Activated CD8-positive, alpha-beta memory T cell treated with anti-CD3 and anti-CD28 coated beads, Interleukin-2, amount 50 U/mL, for 24 hours (primary cell): ENCODE data around the gene HMX2.

Experiments
- DNase-seq: peaks from one replicate; pipeline ENCODE4 v3.0.0-alpha.2; 2020; ENCODE audit errors: extremely low read depth

HMX2 gene, protein sequence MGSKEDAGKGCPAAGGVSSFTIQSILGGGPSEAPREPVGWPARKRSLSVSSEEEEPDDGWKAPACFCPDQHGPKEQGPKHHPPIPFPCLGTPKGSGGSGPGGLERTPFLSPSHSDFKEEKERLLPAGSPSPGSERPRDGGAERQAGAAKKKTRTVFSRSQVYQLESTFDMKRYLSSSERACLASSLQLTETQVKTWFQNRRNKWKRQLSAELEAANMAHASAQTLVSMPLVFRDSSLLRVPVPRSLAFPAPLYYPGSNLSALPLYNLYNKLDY

DNA sequence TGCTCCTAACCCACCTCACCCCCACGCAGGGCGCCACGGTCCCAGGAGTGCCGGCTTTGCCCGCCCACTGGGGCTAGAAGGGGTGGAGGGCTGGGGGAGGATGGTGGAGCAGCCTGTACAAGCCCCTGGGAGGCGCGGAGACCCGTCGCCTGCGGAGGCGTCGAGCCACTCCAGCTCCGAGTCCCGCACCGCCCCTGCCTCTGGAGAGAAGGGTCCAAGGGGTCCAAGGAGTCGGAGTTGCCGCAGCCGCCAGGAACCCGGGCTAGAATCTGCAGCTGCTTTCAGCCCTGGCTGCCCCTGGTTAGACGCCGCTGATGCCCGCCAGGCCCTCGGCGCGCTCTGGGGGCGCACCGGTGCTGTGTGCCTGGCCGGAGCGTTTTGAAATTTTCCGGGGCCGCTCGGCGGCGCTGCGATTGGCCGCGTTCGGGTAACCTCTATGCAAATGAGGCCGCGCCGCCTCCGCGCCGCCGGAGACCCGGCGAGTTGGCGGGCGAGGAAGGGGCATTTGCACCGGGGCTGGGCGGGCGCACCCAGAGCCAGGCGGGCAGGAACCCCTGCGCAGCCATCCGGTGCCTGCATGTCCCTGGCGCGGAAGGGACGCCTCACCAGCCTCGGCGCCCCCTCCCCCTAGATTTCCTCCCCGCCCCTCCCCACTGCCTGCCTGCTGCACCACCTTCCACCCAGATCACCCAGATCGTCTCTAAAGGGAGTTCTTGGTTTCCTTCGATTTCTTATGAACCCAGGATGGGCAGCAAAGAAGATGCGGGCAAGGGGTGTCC, at the start of gene HMX2:
Gene HMX2 (plus strand): TSS at position 502 of the 779 bp plus-strand sequence. CDS start 243 bp downstream, at position 745.
- no peak for DNase-seq

DNA sequence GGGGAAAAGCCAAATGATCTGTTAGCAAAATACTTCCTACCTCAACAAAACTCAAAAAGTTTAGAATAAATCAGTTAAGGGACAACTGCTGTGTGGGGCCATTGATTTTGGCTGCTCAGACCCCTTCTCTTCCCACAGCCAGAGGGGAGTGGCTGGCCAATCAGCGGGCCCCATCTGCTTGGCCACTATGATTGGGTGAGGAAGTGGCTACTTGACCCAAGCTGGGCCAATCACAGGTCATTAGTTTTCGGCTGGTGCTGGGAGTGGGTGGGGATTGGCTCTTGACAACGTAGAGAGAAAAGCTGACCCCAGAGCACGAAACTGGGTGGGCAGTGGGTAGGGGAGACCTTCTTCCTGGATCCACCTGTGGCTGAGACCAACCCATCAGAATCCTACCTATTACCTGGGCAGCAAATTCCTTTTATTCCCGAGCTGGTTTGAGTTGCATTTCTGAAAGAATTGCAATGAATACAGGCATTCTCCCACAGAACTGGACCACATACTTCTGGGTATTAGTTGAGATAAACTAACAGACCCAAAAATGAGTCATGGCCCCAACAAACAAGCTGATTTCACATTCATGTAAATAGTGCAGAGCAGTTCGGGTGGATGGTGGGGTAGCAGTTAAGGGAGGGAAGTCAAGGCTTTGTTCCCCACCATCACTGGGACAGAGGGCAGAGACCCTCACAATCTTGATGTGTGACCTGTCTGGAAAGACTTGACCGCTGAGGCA, 47.7 kb upstream of the HMX2 start:
- no peak for DNase-seq

DNA sequence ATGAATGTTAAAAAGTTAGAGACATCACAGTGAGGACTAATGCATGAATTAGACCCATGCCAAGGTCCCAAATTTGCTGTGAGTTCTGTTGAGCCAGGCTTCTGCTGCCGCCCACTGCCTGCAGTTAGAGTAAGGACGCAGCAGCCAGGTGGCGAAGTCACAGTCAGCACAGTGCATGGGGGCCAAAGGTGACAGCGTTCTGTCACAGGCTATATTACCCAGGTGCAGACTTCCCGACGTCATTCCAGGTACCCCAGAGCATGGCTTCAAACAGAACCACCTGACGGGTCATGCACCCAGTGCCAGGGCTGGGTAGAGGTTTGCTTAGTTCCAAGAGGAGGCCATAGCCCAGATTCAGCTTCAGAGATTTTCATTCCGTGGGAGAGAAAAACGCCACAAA, 46.1 kb upstream of the HMX2 start:
- no peak for DNase-seq

DNA sequence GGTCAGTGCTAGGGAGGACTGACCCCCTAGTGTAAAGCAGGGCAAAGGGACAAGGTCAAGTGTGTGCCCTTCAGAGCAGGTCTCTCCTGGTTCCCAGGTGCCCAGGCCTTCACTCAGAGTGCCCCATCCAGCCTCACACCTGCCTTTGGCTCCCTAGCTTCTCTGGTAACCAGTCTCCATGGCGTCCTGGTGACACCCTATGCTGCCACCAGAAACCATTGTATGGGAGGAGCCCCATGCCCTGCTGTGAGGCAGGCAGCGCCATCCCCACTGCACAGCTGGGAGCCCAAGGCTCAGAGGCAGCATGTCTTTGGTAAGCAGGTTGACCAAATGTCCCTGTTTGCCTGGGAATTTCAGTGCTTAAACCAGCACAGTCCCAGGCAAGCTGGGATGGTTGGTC, 45.3 kb upstream of the HMX2 start:
- DNase-seq, result no peak

DNA sequence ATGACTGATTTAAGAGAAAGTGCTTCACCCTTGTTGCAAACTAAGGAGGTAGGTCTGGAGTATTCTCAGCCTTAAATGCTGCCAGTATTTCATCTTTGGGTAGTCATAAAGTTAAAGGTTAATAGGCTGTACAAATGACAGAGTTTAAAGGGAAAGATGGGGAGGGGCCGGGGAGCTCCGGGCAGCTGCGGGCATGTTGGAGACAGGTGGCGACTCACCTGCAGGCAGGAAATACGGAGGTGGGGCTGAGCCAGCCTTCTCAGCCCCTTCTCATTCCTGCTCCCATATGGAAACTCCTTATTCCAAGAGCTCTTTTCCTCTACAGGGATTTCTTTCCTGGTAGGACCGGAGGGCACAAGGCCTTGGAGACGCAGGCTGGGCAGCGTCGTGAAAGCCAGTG, 44.0 kb upstream of the HMX2 start:
- DNase-seq, result no peak

DNA sequence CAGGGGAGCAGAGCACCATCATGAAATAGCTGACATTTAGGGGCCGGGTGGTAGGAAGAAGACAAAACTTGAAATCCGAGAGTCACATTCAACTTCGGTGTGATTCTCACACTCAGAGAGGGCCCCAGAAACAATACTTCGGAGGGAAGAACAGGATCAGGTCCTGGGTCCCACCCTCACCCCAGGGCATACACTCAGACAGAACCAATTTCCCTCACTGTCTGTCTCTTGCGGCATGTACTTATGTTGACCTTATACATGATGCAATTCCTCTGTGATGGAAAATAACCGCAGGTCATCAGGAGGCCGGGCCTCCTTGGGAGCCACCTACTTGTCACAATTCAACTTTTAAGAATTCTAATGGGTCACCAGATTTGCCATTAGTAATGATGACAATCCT, 38.5 kb upstream of the HMX2 start:
- no peak for DNase-seq

DNA sequence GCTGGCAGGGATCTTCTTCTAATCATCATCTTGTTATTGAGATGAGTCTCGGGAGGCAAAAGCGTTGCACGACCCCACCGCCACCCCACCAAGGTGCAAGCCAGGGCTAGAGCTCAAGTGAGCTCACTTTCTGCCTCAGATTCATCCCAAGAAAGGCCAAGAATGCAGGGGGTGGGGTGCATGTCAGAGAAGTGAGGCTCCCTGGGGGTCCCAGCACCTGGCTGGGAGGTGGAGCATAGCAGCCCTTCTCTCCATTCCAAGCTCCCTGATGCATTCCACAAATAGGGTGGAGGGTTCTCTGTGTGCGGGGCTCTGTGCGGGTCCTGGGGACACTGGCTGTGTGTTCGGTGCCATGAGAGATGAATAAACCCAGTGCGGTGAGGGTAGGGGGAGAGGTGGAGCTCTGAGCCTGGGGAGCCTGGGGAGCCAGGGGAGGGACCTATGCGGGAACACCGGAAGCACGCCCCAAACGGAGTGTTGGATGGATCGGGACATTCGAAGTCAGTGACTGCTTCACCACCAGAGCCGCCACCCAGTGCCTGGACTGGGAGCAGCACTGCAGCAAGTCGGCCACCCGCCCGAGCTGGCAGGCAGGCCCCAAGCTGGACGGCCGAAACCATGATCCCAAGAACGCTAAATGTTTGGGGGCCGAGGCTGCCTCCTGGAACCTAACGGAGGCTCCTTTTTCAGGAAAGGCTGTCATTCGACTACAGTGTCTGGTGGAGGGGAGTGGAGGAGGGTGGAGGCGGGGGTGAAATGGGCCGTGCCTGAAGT, 30.1 kb upstream of the HMX2 start:
- DNase-seq, result no peak

DNA sequence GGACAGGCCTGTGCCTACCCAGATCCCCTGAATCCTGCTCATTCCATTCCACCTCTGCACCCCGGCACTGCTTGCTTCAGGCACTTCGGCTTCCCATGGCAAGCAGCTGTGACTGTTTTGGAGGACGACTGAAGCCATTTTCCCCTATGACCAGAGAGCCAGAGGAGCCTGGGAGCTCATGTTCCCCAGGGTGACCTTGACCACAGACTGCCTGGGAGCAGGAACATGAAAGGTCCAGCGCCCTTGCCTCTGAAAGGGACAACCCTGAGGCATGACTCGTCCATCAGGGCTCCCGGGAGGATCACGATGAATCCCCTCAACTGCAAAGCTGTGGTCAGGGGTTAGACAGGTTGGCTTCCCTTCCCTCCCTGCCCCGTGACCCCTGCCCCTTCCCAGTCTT, 28.9 kb upstream of the HMX2 start:
- no peak for DNase-seq

DNA sequence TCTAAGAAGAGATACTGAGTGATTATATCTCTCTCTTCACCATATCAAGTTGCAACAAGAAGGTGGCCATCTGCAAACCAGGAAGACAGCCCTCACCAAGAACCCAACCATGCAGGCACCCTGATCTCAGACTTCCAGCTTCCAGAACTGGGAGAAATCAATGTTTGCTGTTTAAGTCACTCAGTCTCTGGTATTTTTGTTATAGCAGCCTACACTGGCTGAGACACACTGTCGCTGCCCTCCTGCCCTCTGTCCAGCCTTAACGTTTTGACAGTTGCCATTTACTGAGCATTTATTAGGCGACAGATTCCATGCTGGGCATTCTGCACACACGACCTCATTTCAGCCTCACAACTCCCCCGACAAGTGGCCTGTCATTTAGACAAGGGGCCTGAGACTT, 21.7 kb upstream of the HMX2 start:
- DNase-seq, result no peak

DNA sequence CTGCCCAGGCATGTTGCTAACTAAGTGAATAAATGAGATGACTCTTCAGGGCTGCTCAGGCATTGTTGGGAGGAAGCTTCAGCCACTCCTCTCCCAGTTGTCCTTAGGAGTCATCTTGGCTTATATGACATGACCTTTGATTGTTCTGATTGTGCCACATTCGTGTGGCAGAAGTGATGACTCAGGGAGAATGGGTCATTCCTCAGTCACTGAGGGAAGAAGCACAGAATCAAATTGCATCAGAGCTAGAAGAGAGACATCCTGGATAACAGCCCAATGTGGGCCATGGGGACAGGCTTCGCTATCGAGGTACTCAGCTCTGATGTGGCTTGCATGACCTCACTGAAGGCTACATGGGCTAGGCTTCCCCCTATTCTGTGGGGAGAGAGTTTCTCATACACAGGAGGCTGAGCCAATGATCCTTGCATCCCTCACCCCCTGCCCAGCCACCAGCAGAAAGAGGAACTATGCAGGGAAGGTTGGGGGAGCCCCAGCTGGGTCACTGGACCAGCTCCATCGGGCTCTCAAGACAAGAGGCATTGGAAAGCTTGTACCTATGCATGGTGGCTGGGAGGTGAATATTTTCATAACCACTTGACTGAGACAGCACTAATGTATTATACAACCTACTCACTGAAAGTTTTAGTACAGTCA, 18.2 kb upstream of the HMX2 start:
- DNase-seq, result no peak

DNA sequence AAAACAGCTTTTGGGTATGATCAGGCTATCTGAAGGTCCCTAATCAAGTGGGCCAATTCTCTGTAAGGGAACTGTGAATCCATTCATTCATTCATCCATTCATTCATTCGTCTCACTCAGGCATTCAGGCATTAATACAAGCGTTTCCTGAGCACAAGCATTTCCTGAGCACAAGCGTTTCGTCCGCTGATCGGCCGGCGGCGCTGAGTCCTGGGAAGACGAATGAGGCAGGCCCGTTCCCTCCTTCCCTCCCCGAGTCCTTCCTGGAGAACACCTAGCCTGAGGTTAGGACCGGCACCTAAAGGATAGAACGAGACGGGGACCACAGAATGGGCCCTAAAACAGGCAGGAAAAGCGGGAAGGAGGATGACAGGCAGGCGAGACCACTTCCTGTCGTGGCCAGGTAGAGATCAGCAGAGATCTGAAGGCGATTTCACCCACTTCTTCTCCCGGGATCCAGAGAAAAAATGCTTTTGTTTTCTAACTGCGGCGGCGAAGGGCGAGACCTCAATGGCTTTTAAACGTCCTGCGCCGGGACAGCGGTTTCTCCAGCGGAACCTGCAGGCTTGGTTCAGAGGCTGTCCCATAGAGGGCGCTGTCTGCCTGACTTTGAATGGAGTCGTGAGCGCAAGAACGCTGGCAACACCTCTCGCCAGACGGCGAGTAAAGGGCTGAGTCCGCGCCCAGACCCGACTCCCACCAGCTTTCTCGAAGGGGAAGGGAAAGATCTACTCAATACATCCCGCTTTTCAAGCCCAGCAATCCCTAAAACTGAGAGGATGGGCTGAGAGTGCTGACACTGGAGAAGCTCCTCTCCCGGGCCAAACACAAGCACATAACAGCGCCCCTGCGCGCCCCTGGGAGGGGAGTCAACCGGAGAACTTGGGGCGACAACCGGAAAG, 15.1 kb upstream of the HMX2 start:
- DNase-seq, result peak; percentile 76

DNA sequence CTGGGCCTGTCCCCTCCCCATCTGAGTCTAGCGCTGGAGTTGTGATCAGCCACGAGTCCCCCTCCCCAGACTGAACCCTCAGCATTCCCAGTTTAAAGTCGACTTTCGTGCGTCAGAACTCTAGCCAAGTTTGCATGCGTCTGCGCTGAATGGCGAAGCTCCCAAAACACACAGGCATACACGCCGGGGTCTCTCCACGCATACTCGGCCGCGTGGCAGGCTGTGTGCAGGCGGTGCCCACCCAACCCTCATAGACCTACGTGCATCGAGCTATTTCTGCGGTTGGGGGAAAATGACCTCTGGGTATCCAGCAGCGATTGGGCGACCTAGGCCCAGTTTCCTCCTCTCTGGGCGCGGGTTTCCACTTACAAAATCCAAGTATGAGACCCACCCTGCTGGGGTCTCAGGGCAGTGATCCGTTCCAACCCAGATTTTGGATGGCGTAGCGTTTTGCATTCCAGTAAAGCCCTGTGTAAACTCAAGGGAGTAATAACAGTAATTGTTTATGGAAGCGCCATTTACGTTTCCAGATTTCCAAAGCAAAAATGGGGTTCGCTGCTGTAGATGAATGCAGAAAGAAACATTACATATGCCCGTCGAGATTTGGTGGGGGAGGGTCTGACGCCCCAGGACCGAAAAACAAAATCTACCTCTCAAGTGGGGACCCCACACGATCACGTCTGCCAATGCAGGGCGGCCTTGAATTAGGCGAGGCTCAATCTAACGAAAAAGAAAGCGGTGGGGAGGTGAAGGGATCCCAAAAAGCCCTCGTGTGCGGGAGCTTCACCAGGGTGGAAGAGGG, 14.2 kb upstream of the HMX2 start:
- DNase-seq, result no peak

DNA sequence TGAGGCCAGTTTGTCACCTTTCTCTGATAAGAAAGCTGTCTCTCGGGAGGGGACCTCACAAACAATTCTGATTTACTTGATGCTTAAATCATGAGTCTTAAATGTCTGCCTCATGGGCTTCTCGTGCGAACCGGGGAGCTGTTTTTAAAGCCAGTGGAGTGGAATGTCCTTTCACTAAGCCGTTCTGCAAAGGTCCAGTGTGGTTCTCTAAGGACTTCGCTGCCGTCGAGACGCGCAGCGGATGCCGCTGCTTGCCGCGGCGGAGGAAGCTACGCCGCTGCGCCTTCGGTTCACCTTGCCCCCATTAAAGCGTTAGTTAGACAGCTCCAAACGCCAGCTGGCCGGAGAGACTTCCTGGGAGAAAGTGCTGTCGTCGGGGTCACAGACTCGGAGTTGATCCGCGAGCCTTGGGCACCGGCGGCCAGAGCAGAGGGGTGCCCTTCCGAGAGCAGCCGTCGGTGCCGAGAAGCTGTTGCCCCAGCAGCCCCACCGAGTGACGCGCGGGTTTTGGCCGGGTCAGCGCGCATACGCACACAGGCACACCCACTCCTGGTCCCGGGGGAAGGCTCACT, 13.5 kb upstream of the HMX2 start:
- DNase-seq, result no peak

DNA sequence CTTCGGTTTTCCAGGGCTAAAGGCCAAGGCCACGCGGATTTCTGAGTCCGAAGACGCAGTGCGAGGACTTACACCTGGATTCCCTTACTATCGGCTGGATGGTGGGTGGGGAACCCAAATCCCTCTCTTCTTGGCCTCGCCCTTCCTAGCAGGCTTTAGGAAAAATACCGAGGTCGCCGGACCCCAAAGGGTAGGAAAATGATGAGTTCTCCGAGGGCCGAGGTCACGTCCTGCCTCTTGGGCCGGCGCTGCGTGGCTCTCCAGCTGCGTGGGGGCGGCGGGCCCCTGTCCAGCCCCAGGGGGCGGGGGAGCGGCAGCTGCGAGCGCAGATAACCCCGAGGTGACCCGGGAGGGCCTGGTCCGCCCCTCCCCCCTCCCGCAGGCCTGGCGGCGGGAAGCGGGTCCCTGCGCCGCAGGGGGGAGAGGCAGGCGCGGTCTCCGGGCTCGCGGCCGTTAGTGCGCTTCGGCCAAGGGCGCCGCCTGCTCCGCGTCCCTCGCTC, 13.0 kb upstream of the HMX2 start:
- no peak for DNase-seq

DNA sequence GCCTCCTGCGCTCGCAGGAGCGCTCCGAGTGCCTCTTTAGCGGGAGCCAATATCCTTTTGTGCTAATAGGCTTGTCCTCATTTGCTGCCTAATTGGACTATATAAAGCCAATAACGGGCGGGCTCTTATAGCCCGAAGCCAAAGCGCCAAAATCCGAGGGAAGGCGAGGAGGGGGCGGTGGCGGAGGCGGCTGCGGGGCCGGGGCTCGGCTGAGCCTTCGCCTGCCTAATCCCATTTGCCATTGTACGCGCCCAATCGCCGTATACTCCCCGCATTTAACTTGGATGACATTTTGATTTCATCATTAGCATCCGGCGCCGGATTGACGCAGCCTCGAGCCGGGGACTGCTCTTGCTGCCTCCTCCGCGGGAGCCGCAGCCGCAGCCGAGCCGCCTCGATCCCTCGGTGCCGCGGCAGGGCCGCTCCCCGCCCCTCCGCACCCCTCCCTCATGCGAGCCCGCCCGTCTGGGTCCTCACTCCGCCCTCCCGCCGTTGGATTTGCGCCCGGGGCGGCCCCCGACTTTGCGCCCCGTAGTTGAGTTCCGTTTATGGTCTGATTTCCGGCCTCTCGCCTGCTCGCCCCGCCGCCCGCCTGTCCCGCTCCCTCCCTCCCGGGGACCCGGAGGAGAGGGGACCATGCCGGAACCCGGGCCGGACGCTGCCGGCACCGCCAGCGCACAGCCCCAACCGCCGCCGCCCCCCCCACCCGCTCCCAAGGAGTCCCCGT, 12.4 kb upstream of the HMX2 start, which contains the start of gene HMX3:
Gene HMX3 (plus strand): TSS at position 556 of the 727 bp plus-strand sequence. CDS start 81 bp downstream, at position 637.
- DNase-seq, result no peak

DNA sequence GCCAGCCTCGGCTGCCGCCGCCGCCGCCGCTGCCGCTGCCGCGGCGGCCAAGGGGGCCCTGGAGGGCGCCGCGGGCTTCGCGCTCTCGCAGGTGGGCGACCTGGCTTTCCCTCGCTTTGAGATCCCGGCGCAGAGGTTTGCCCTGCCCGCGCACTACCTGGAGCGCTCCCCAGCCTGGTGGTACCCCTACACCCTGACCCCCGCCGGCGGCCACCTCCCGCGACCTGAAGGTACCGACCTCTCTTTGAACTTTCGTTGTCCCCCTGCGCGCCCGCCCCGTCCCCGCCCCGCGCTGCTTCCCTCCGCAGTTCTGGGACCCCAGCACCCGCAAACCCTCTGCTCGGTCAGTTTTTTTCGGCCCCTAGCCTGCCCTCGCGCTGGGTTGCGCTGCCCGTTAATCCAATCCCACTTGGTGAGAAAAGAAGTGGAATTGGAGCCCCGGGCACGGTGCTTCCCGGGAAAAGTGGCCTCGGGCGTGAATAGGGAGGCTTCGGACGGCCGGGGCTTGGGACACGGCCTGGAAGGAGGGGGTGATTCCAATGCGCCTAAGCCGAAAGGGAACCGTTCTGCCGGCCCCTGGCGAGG, 11.6 kb upstream of the HMX2 start:
- DNase-seq, result no peak

DNA sequence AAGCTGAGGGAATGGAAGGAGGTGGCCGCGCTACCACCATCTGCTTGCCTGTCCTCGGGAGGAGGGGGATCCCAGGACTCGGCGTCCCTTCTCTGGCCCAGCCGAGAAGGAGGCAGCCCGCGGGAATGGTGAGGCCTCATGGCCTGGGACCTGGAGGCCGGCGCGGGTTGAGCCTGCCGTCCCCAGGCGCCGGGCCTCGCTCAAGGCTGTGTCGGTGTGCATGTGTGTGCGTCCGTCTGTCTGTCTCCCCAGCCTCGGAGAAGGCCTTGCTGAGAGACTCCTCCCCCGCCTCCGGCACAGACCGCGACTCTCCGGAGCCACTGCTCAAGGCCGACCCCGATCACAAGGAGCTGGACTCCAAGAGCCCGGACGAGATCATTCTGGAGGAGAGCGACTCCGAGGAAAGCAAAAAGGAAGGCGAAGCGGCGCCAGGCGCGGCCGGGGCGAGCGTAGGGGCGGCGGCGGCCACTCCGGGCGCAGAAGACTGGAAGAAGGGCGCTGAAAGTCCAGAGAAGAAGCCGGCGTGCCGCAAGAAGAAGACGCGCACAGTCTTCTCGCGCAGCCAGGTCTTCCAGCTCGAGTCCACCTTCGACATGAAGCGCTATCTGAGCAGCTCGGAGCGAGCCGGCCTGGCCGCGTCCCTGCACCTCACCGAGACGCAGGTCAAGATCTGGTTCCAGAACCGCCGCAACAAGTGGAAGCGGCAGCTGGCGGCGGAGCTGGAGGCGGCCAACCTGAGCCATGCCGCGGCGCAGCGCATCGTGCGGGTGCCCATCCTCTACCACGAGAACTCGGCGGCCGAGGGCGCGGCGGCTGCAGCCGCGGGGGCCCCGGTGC, 10.9 kb upstream of the HMX2 start:
- DNase-seq, result no peak
